K562 (cell line): ENCODE measurements around the gene MAPKAPK3. TPM values are rescaled to one million over a fixed set of nuclear protein-coding genes. Genes with fewer than 3 reads are reported as not detected.

Source experiments
- ATAC-seq: fragments of 200-7000 bp; cut with Tn5 transposase; 3 replicates; pipeline ENCODE4 v1.9.1; 2020; ENCODE audit warnings: moderate library complexity
- BruUV-seq: library from RNA; stranded (reverse); fragments of 400-500 nt; replicated peaks from 2 replicates; lab custom pipeline; 2021; lab: Mats Ljungman, UMichigan
- CTCF ChIA-PET: fragments of 300-600 bp; formaldehyde crosslinking; extraction: SDS; loops from one replicate; lab custom pipeline; 2021; ENCODE audit warnings: low intra/inter-chr PET ratio; lab: Yijun Ruan, JAX
- POLR2A ChIA-PET: fragments of 300-600, 350-650 bp; sonication (Branson Sonifier 250); formaldehyde crosslinking; extraction: SDS; loops from one replicate; lab custom pipeline; 2021; ENCODE audit warnings: antibody characterized with exemption, inconsistent platforms; lab: Yijun Ruan, JAX
- DNase-seq, 4 experiments: peaks; one replicate each; pipeline versions ENCODE4 v3.0.0 to v3.0.0-alpha.2; 2011 to 2018; ENCODE audit warnings: low spot score in 3 of 4, mixed read lengths in 3 of 4; ENCODE audit errors: extremely low read depth in 1 of 4
- FAIRE-seq: peaks from 2 replicates; lab custom pipeline; 2011; peaks lifted over from hg19 to GRCh38; lab: Jason Lieb, UNC
- H2AFZ ChIP-seq: 2 replicates; pipeline ENCODE4 v1.6.0; 2011; ENCODE audit warnings: low read depth, low read length, control low read depth, inconsistent platforms
- H3K27ac ChIP-seq: fragments of 200-600 bp; 3 replicates; pipeline ENCODE4 v1.8.0; 2011; ENCODE audit warnings: low read depth, mild to moderate bottlenecking, control low read depth, inconsistent platforms, low read length, moderate library complexity, mixed read lengths; ENCODE audit errors: extremely low read depth
- H3K27me3 ChIP-seq, 2 experiments: fragments of 300-600 bp in 1 of 2; 2 replicates in 1 of 2; 3 replicates in 1 of 2; pipeline versions ENCODE4 v1.6.0 to v1.8.0; 2011; ENCODE audit warnings: inconsistent platforms in 2 of 2, low read length in 2 of 2, mild to moderate bottlenecking in 1 of 2, mixed read lengths in 1 of 2, moderate library complexity in 1 of 2; ENCODE audit not compliant: control insufficient read depth in 2 of 2, insufficient read depth in 2 of 2
- H3K36me3 ChIP-seq: fragments of 300-600 bp; 3 replicates; pipeline ENCODE4 v1.8.0; 2011; ENCODE audit warnings: mild to moderate bottlenecking, low read length, inconsistent platforms; ENCODE audit not compliant: control insufficient read depth, insufficient read depth
- H3K4me1 ChIP-seq, 2 experiments: fragments of 200-600 bp in 1 of 2; replicated peaks in 1 of 2; 2 replicates in 1 of 2; 3 replicates in 1 of 2; pipeline versions ENCODE4 v1.5.1 to v1.8.0; 2011; ENCODE audit warnings: inconsistent platforms in 2 of 2, low read length in 2 of 2, mild to moderate bottlenecking in 1 of 2, mixed read lengths in 1 of 2, moderate library complexity in 1 of 2; ENCODE audit not compliant: control insufficient read depth in 2 of 2, insufficient read depth in 2 of 2
- H3K4me2 ChIP-seq: 2 replicates; pipeline ENCODE4 v1.6.1; 2011; ENCODE audit warnings: low read length, control low read depth, inconsistent platforms, mixed read lengths; ENCODE audit not compliant: insufficient read depth
- H3K4me3 ChIP-seq: fragments of 200-600 bp; sonication (generic), shearing (Covaris generic); 2 replicates; pipeline ENCODE4 v1.5.1; 2016; ENCODE audit warnings: control low read depth, inconsistent platforms
- H3K79me2 ChIP-seq: fragments of 200-600 bp; 3 replicates; pipeline ENCODE4 v1.8.0; 2011; ENCODE audit warnings: low read length, inconsistent platforms; ENCODE audit not compliant: control insufficient read depth, insufficient read depth
- H3K9ac ChIP-seq, 2 experiments: 2 replicates each; pipeline versions ENCODE4 v1.6.0 to v1.6.1; 2011; ENCODE audit warnings: low read depth in 2 of 2, low read length in 2 of 2, control low read depth in 1 of 2, inconsistent platforms in 1 of 2, mild to moderate bottlenecking in 1 of 2, mixed read lengths in 1 of 2; ENCODE audit not compliant: insufficient read depth in 1 of 2
- H3K9me1 ChIP-seq: one replicate; pipeline ENCODE4 v1.6.0; 2011; ENCODE audit warnings: inconsistent platforms, mild to moderate bottlenecking, low read length, moderate library complexity; ENCODE audit not compliant: control insufficient read depth, insufficient read depth
- H3K9me3 ChIP-seq: replicated peaks from 2 replicates; pipeline ENCODE4 v1.5.1; 2011; ENCODE audit warnings: low read depth, low read length, inconsistent platforms; ENCODE audit not compliant: control insufficient read depth, insufficient read depth
- H4K20me1 ChIP-seq: replicated peaks from 2 replicates; pipeline ENCODE4 v1.6.1; 2011; ENCODE audit warnings: low read length, inconsistent platforms, mixed read lengths; ENCODE audit not compliant: control insufficient read depth, insufficient read depth
- FOS ChIP-seq: IDR thresholded peaks from 3 replicates; pipeline ENCODE4 v1.6.1; 2011; ENCODE audit not compliant: insufficient read length; ENCODE audit errors: extremely low read depth
- REST ChIP-seq, 2 experiments: fragments of 450-650 bp; formaldehyde crosslinking in 1 of 2; IDR thresholded peaks; 2 replicates each; pipeline versions ENCODE4 v1.4.0 to v1.6.1; 2014 to 2020; ENCODE audit warnings: mild to moderate bottlenecking in 2 of 2, borderline replicate concordance in 1 of 2, low read depth in 1 of 2
- WGBS: fragments of 100-300 bp; shearing (Covaris generic); methylation state at CpG from one replicate; pipeline ENCODE4 v1.1.6; 2016; ENCODE audit warnings: low coverage, mixed read lengths; ENCODE audit not compliant: insufficient coverage; ENCODE audit errors: missing lambda C conversion rate; 5-methylcytosine and 5-hydroxymethylcytosine counted together
- in situ Hi-C: fragments of 300-500 bp; cut with MboI; formaldehyde crosslinking; loops from 4 replicates; pipeline ENCODE4 v1.15.0; 2018; ENCODE audit warnings: inconsistent platforms, mixed read lengths
- intact Hi-C: fragments of 100-400 bp; cut with micrococcal nuclease; formaldehyde crosslinking; loops from 2 replicates; pipeline ENCODE4 v1.14.2; 2022
- polyA plus RNA-seq, 8 experiments: library from polyadenylated mRNA; depleted of rRNA in 4 of 8; stranded (reverse) in 5 of 8; unstranded in 3 of 8; fragments of >200 nt; fragmentation: Nextera tagmentation in 2 of 8; fragmentation: Illumina TruSeq in 1 of 8; extraction: Ambion mirVana in 2 of 8; extraction: Trizol in 1 of 8; gene quantifications; 2 replicates each; pipeline versions ENCODE4 v1.2.1 to v1.2.3, GENCODE V29; 2011 to 2014; ENCODE audit warnings: inconsistent platforms in 1 of 8, missing spikeins in 1 of 8
- total RNA-seq, 7 experiments: library from RNA; depleted of rRNA in 6 of 7; stranded (reverse); fragments of >200 nt in 6 of 7; fragmentation: Illumina TruSeq in 2 of 7; extraction: Trizol in 2 of 7; gene quantifications; 2 replicates each; pipeline versions ENCODE4 v1.2.1 to v1.2.3, GENCODE V29; 2011 to 2021; ENCODE audit warnings: low replicate concordance in 1 of 7

MAPKAPK3 gene
- total and polyA plus RNA-seq, 9 of the 15 experiments (the other 6 are each of a cell fraction or from before 2014, with no cell fraction given): 8.0 to 56.4 (median 41.2) TPM

- H3K36me3 ChIP-seq: no peaks in the 10 kb centered on the region
- H3K9ac ChIP-seq: no peak overlapping the region
- H3K9me1 ChIP-seq: no peaks in the 10 kb centered on the region
- no peak overlapping the region for H3K27ac ChIP-seq
- intact Hi-C loops: no loop called here
- no TSS peak for BruUV-seq
- ChIA-PET CTCF (no interaction called here), POLR2A (no interaction called here)
- H3K9me3 ChIP-seq: no peaks in the 10 kb centered on the region
- no peak for FAIRE-seq
- no peak overlapping the region for H2AFZ ChIP-seq
- no peaks in the 10 kb centered on the region for H3K79me2 ChIP-seq
- no peak overlapping the region for H3K4me2 ChIP-seq
- no peak for ATAC-seq
- 31% methylated on average over 7 of the region's 10 CpGs for WGBS
- in situ Hi-C loops: no loop called here
- H4K20me1 ChIP-seq: no peaks in the 10 kb centered on the region; the same call in 1 of the 2 replicates
- DNase-seq: no peak
- no peaks in the 10 kb centered on the region for H3K4me1 ChIP-seq
- peaks cover 0 to 23% of the 10 kb centered on the region in 2 experiments; a peak in 2 of 5 replicates for H3K27me3 ChIP-seq
- no peak overlapping the region for H3K4me3 ChIP-seq
- TF ChIP-seq REST (IDR thresholded peaks at IDR 0.05; ENCODE audit: borderline replicate concordance): no peak
- no peak for TF ChIP-seq REST (CRISPR knock-in tag; IDR thresholded peaks at IDR 0.05; ENCODE audit: low read depth)
- TF ChIP-seq FOS: no peak
Observed at GRCh38 chr3:50660386-50660785, 43.4 kb downstream of the MAPKAPK3 start.
